MG63 (cell line): Measurements from ENCODE around the gene TXNDC11. TPM values are rescaled to one million over a fixed set of nuclear protein-coding genes. Genes with fewer than 3 reads are reported as not detected.

Source experiments
- DNase-seq: peaks from one replicate; pipeline ENCODE4 v3.0.0-alpha.2; 2020
- H3K27me3 ChIP-seq: fragments of 250-450 bp; sonication (Bioruptor Pico); 2 replicates; pipeline ENCODE4 v1.5.1; 2020; ENCODE audit warnings: mild to moderate bottlenecking, moderate library complexity
- H3K36me3 ChIP-seq: fragments of 250-450 bp; sonication (Bioruptor Pico); 2 replicates; pipeline ENCODE4 v1.5.1; 2020; ENCODE audit warnings: mild to moderate bottlenecking, moderate library complexity
- H3K4me3 ChIP-seq: fragments of 250-450 bp; sonication (Bioruptor Pico); 2 replicates; pipeline ENCODE4 v1.5.1; 2020; ENCODE audit warnings: mild to moderate bottlenecking, moderate library complexity
- H3K9me3 ChIP-seq: fragments of 250-450 bp; sonication (Bioruptor Pico); 2 replicates; pipeline ENCODE4 v1.5.1; 2020; ENCODE audit warnings: mild to moderate bottlenecking, moderate library complexity
- total RNA-seq: library from RNA; depleted of rRNA; stranded (reverse); fragments of >200 nt; shearing (Covaris generic); gene quantifications from 2 replicates; pipeline ENCODE4 v1.2.3, GENCODE V29; 2014; ENCODE audit warnings: low replicate concordance

TXNDC11 gene
- total RNA-seq, 1 experiment from 2014 or later = 47.2 TPM

DNA sequence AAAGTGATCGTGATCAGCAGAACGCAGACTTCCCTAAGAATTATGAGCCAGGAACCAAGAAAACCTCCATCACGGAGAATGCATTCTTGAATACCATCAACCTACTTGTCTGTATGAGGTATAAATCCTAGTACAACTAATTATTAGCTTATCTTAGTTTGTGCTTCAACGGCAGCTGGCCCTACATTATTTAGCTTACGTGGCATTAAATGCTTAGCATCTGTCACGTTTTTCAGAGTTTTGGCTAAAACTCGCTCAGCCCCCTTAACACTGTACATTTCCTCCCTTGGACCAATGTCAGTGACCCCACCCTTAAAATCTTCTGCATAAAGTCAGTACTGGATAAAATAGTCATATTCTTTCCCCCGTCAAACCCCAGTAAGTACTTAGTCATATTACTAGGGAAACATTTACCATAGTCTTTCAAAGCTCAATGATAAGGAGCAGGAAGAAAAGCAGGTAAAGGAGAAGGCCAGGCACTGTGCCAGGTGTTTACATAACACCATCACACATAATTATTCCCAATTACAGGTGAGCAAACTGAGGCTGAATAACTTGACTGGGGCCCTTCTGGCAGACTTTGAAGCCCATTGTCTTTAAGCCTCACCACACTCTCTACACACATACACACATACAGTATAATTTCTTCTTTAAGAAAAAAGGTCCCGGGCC, 16.6 kb upstream of the TXNDC11 start:
- Histone ChIP-seq H3K27me3 (no peaks in the 10 kb centered on the region), H3K4me3 (no peak overlapping the region), H3K9me3 (no peaks in the 10 kb centered on the region), H3K36me3 (peaks cover 87% of the 10 kb centered on the region)
- DNase-seq = no peak

DNA sequence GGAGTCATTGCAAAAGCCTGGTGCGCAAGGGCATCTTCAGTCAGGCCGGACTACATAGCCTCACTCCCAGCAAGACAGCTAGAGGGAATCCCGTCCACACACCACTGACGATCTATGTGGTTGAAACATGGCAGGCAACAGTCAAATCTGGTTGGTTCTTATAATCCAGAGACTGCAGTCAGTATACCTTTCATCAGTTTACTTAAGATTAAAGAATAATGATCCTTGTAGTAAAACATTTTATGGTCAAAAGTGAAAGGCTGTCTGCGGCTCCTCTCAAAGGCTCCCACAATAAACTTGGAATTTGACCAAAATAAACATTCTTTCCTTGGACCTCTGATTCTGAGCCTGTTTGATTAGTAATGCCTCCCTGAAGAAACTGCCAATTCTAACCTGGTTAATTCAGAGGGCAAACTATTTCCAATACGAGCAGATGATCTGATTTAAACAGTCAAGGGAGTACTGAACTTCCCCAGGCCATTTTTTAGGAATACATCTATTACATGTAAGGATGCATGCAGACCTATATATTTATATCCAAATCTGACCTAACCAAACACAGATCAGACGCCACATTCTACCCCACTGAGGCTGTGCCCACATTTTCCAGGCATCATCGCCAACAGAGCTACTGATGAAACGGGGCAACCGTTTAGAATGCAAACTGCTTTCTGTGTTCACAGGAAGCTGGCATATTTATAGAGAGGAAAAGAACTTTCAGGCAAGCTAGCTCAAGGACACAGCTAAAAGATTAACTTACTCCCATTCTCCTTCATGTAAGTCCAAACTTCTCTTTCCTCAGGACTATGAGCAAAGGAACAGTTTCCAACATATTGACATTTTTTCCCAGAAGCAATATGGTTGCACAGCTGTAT, 15.3 kb upstream of the TXNDC11 start:
- no peaks in the 10 kb centered on the region for H3K9me3 ChIP-seq
- H3K4me3 ChIP-seq = no peak overlapping the region
- no peaks in the 10 kb centered on the region for H3K27me3 ChIP-seq
- no peak for DNase-seq
- H3K36me3 ChIP-seq = peaks cover 88% of the 10 kb centered on the region

DNA sequence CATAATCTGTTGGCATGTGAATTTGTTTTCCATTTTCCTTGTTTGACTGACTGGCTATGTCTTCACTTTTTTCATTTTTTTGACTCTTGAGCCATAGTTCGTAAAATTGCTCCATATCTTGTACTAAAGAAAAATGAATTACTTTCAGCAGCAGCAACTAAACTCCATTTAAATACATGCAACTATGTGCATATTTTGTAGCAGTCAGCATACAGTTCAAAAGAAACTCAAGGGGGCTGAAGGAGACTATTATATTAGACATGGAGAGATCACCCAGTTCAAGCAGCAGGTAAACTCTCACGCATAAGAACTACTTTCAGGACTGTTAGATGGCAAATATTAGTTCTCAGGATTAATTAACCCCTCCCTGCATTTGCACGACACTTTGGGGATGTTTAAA, 13.6 kb upstream of the TXNDC11 start:
- H3K9me3 ChIP-seq = no peaks in the 10 kb centered on the region
- H3K36me3 ChIP-seq = peaks cover 86% of the 10 kb centered on the region
- H3K27me3 ChIP-seq = no peaks in the 10 kb centered on the region
- no peak for DNase-seq
- H3K4me3 ChIP-seq = no peak overlapping the region

DNA sequence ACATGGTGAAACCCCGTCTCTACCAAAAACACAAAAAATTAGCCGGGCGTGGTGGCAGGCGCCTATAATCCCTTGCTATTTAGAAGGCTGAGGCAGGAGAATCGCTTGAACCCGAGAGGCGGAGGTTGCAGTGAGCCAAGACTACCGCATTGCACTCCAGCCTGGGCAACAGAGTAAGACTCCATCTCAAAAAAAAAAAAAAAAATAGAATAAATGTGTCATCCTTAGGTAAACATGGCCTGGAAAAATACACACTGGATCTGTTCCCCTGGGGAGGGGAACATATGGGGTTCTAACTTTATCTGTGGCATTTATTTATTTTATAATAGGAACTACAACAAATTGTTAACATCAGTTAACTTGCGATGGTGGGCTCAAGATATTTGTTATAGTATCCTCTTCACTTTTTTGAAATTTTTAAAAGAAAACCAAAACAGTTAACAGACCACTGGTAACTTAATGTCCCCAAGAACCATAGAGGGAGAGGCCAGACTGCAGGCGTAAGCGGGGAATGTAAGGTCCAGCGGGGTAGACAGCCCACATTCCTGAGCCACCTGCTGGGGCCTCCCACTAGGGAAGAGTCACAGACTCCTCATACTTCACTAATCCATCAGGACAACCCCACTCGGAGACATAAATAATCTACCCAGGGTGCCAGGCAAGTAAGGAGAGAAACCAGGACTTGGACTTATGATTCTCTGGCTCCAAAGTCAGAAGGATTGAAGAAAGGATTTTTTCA, 12.5 kb upstream of the TXNDC11 start:
- DNase-seq = no peak
- Histone ChIP-seq H3K4me3 (no peak overlapping the region), H3K36me3 (peaks cover 86% of the 10 kb centered on the region), H3K27me3 (no peaks in the 10 kb centered on the region), H3K9me3 (no peaks in the 10 kb centered on the region)

DNA sequence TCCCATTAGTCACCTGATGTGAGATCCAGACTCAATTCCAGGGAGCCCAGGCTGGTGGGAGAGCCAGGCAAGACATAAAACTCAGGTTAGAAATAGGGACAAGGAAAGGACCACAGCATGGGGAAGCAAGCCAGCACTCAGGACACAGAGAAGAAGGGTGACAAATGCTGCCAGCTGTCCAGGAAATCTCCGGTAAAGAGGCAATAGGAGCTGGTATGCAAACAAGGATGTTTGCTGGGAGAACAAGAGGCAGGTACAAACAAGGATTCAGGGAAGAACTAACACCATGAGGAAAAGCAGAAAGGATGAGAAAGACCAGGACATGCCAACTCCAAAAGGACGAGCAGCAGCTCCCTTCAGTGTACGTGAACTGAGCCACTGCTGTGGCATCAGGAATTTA, 10.2 kb upstream of the TXNDC11 start:
- Histone ChIP-seq H3K27me3 (no peaks in the 10 kb centered on the region), H3K36me3 (peaks cover 86% of the 10 kb centered on the region), H3K9me3 (no peaks in the 10 kb centered on the region), H3K4me3 (no peak overlapping the region)
- no peak for DNase-seq

DNA sequence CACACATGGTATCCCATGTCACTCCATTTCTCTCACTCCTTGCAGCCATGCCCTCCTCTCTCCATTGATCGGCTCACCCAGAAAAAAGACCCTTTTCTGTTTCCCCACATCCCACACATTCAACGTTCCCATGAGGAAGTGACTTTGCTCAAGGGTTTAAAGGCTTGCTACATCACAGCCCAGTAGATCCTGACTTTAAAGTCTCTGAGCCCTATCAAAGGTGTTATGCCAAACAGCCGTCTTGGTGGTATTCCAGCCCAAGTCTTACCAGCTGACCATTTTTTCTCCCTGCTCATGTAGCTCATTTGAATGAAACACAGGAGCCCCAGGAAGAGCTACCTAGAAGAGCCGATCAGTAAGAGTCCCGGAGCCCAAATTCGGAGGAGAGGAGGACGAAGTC, 7.4 kb upstream of the TXNDC11 start:
- no peaks in the 10 kb centered on the region for H3K27me3 ChIP-seq
- peaks cover 75% of the 10 kb centered on the region for H3K36me3 ChIP-seq
- no peak for DNase-seq
- no peaks in the 10 kb centered on the region for H3K9me3 ChIP-seq
- H3K4me3 ChIP-seq = no peak overlapping the region

DNA sequence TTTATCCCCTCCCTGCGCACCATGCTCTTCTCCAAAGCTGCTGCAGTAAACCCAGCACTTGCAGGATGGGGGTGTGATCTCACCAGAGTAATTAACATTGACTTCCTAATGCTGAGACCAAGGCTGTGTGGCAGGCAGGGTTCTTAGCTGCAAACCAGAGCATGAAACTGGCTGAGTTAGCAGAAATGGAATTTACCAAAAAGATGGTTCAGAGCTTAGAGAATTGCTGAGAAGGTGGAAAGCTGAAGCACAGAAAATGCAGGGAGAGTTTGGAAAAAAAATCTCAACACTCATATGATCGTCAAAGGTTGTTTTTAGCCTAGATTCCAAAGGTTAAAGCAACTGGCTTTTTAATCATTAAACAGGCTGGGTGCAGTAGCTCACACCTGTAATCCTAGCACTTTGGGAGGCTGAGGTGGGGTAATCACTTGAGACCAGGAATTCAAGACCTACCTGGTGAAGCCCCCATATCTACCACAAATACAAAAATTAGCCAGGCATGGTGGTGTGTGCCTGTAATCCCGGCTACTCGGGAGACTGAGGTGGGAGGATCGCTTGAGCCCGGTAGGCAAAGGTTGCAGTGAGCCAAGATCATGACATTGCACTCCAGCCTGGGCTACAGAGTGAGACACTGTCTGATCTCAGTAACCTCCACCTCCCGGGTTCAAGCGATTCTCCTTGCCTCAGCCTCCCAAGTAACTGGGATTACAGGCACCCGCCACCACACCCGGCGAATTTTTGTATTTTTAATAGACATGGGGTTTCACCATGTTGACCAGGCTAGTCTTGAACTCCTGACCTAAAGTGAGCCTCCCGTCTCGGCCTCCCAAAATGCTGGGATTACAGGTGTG, 6.0 kb upstream of the TXNDC11 start:
- no peak overlapping the region for H3K4me3 ChIP-seq
- H3K36me3 ChIP-seq = peaks cover 69% of the 10 kb centered on the region
- no peaks in the 10 kb centered on the region for H3K27me3 ChIP-seq
- DNase-seq = no peak
- H3K9me3 ChIP-seq = no peaks in the 10 kb centered on the region

DNA sequence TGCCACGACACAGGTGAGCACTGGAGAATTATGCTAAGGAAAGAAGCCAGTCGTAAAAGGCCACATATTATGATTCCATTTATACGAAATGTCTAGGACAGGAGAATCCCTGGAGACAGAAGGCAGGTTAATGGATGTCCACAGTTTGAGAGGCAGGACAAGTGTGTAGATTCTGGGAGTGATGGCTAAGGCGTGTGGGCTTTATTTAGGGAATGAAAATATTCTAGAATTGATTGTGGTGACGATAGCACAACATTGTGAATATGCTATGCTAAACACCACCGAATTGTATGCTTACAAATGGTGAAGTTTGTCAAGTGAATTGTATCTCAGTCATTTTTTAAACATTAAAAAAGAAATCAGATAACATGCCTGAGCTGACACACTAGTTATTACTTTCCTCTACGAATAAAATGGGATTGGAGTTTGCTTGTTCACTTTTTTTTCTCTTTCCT, 5.3 kb upstream of the TXNDC11 start:
- no peak for DNase-seq
- Histone ChIP-seq H3K4me3 (no peak overlapping the region), H3K27me3 (no peaks in the 10 kb centered on the region), H3K9me3 (no peaks in the 10 kb centered on the region), H3K36me3 (peaks cover 63% of the 10 kb centered on the region)

DNA sequence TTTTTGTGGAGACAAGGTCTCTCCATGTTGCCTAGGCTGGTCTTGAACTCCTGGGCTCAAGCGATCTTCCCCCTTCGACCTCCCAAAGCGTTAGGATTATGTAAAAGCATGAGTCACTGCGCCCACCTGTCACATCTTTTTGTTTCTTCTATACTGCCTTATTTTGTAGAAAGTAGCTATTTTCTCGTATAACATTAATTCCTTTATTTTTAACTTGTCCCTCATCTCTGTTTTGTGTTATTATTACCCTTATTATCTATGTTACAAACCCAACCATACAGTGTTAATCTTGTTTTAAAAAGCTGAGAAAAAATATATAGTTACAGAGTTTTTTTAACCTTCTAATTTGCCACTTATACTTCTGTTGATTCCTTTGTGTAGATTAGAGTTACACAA, 1.4 kb upstream of the TXNDC11 start:
- Histone ChIP-seq H3K27me3 (no peaks in the 10 kb centered on the region), H3K36me3 (peaks cover 35% of the 10 kb centered on the region), H3K4me3 (no peak overlapping the region), H3K9me3 (no peaks in the 10 kb centered on the region)
- DNase-seq = no peak

DNA sequence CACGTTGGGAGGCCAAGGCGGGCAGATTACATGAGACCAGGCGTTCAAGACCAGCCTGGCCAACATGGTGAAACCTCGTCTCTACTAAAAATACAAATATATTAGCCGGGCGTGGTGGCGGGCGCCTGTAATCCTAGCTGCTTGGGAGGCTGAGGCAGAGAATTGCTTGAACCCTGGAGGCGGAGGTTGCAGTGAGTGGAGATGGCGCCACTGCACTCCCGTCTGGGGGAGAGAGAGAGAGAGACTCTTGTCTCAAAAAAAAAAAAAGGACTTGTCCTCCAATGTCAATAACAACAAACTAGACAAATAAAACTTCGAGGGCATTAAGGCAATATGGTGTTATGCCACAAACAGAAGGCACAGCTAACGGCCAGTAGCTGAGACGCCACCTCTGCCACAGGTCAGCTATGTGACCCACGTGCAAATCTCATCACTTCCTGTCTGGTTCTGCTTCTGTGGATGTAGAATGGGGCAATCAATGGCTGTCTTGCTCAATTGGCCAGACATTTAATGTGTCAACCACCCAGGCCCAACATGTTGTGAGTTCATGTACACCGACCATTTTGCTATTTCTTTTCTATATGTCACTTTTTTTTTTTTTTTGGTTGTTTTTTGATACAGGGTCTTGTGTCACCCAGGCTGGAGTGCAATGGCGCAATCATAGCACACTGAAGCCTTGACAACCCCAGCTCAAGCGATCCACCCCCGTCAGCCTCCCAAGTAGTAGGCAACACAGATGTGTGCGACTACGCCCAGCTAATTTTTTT, 834 bp upstream of the TXNDC11 start:
- peaks cover 29% of the 10 kb centered on the region for H3K36me3 ChIP-seq
- no peaks in the 10 kb centered on the region for H3K9me3 ChIP-seq
- peak; percentile 54 for DNase-seq
- H3K27me3 ChIP-seq = no peaks in the 10 kb centered on the region
- H3K4me3 ChIP-seq = peak overlapping the region; percentile 93

DNA sequence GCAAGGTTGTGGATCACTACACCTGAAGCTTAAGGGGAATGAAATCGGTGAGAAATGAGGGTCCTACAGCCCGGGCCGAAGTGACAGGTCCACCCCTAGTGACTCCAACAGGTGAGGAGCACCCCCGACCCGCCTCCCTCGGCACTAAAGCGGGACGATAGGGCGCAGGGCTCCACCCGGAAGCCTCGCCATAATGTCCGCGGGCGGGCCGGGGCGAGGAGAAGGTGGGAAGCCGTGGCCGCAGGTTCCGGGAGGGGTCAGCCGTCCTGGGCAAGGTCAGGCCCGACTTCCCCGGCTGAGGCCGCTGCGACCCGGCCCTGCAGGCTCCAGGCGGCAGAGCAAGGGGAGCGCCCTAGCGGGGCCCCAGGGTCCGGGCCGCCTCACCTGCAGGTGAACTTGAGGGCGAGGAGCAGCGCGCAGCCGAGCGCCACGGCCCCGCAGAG, 543 bp downstream of the TXNDC11 start:
- peak; percentile 41 for DNase-seq
- H3K36me3 ChIP-seq = peaks cover 27% of the 10 kb centered on the region

DNA sequence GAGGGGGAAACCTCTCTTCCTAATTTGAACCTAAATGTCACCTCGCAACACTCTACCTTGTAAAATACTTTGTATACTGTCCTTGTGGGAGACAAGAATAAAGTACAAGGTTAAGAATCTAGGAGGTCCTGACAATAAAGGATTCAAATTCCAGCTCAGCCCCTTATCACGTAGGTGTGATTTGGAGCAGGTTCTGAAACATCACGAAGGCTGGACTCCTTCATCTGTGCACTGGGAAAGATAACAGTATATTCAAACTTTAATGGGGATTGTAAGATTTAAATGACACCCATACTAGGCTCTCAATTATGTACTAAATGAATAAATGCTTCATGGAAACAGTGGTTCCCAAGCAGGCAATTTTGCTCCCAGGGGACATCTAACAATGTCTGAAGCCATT, 2.1 kb downstream of the TXNDC11 start:
- no peak for DNase-seq
- Histone ChIP-seq H3K4me3 (peak overlapping the region; percentile 93), H3K9me3 (no peaks in the 10 kb centered on the region), H3K36me3 (peaks cover 34% of the 10 kb centered on the region), H3K27me3 (no peaks in the 10 kb centered on the region)

More for the DNA sequence above, 543 bp downstream of the TXNDC11 start:
- Histone ChIP-seq H3K27me3 (no peaks in the 10 kb centered on the region), H3K4me3 (peak overlapping the region; percentile 93), H3K9me3 (no peaks in the 10 kb centered on the region)

DNA sequence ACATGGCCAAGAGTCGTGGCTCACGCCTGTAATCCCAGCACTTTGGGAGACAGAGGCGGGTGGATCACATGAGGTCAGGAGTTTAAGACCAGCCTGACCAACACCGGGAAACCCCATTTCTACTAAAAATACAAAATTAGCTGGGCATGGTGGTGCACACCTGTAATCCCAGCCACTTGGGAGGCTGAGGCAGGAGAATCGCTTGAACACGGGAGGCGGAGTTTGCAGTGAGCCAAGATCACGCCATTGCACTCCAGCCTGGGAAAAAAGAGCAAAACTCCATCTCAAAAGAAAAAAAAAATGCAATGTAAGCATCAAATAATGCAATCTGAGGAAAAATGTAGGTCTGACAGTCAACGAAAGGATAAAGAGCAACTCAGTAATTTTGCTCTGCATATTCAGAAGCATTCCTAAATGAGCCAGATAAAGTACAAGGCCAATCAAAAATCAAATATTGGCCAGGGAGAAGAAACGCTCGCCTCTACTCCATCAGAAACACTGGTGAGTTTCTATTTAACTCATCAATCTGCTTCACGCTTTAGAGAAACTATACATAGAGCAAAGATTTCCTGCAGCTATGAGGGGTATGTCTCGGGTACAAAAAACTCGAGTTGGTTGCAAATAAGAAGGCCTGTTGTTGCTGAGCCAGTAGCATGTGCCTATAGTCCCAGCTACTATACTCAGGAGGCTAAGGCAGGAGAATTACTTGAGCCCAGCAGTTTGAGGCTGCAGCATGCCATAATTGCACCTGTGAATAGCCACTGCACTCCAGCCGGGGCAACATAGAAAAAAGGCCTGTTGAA, 3.7 kb downstream of the TXNDC11 start:
- H3K4me3 ChIP-seq = no peak overlapping the region
- peaks cover 48% of the 10 kb centered on the region for H3K36me3 ChIP-seq
- no peaks in the 10 kb centered on the region for H3K9me3 ChIP-seq
- no peaks in the 10 kb centered on the region for H3K27me3 ChIP-seq
- no peak for DNase-seq

DNA sequence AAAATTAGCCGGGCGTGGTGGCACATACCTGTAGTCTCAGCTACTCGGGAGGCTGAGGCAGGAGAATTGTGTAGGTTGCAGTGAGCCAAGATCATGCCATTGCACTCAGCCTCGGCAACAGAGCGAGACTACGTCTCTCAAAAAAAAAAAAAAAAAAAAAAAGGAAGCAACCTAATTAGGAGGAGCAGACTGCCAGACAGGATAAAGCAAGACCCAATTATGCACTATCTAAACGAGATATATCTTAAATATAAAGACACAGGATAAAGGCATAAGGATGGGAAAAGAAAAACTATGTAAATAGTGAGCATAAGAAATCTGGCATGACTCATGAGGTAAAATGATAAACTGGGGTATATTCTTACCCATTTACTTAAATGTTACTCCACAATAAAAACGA, 4.9 kb downstream of the TXNDC11 start:
- no peaks in the 10 kb centered on the region for H3K27me3 ChIP-seq
- H3K36me3 ChIP-seq = peaks cover 60% of the 10 kb centered on the region
- no peak overlapping the region for H3K4me3 ChIP-seq
- DNase-seq = no peak
- H3K9me3 ChIP-seq = no peaks in the 10 kb centered on the region

DNA sequence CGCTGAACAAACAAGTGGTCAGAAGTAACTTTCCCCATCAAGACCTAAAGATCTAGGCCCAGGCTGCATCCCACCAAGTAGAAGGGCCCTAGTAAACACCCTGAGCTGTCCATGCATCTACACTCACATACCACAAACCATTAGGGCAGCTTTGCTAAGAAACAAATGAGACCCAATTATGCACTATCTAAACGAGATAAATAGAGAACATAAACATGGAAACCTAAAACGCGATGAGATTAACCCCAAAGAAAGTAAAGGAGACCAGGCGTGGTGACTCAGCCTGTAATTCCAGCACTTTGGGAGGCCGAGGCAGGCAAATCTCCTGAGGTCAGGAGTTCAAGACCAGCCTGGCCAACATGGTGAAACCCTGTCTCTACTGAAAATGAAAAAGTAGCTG, 5.8 kb downstream of the TXNDC11 start:
- Histone ChIP-seq H3K4me3 (no peak overlapping the region), H3K27me3 (no peaks in the 10 kb centered on the region), H3K36me3 (peaks cover 65% of the 10 kb centered on the region), H3K9me3 (no peaks in the 10 kb centered on the region)
- DNase-seq = no peak
